Measurements from ENCODE around the gene TKTL1.
"Not testable (repeated sequence)": the region's sequence is repeated elsewhere in the genome, so short reads cannot be mapped to it uniquely, and the experiment has no call there.

TKTL1 gene

GRCh38 chrX:154327038-154327820 lies 31.6 kb downstream of the TKTL1 start:
- Histone ChIP-seq H3K9me3 (ENCODE audit: insufficient read depth, low read depth, low read length) (no peaks in the 10 kb centered on the region), H3K4me1 (ENCODE audit: insufficient read depth, low read length) (no peaks in the 10 kb centered on the region), H3K9ac (ENCODE audit: low read depth, low read length) (no peak overlapping the region), H3K27me3 (ENCODE audit: insufficient read depth, low read length) (no peaks in the 10 kb centered on the region), H3K36me3 (ENCODE audit: insufficient read depth, low read length) (no peaks in the 10 kb centered on the region), H3K4me3 (ENCODE audit: low read length) (no peak overlapping the region), H3K27ac (ENCODE audit: low read depth, low read length) (no peak overlapping the region)
- 87% methylated on average over 11 of the region's 11 CpGs for WGBS

GRCh38 chrX:154328646-154329045 lies 33.1 kb downstream of the TKTL1 start:
- Histone ChIP-seq H3K9ac (ENCODE audit: low read depth, low read length) (no peak overlapping the region), H3K9me3 (ENCODE audit: insufficient read depth, low read depth, low read length) (no peaks in the 10 kb centered on the region), H3K27me3 (ENCODE audit: insufficient read depth, low read length) (no peaks in the 10 kb centered on the region), H3K36me3 (ENCODE audit: insufficient read depth, low read length) (no peaks in the 10 kb centered on the region), H3K4me3 (ENCODE audit: low read length) (no peak overlapping the region), H3K27ac (ENCODE audit: low read depth, low read length) (no peak overlapping the region), H3K4me1 (ENCODE audit: insufficient read depth, low read length) (no peaks in the 10 kb centered on the region)
- 95% methylated on average over 5 of the region's 5 CpGs for WGBS

- Histone ChIP-seq H3K9ac (ENCODE audit: low read depth, low read length) (no peak overlapping the region), H3K9me3 (ENCODE audit: insufficient read depth, low read depth, low read length) (no peaks in the 10 kb centered on the region), H3K4me1 (ENCODE audit: insufficient read depth, low read length) (no peaks in the 10 kb centered on the region), H3K36me3 (ENCODE audit: insufficient read depth, low read length) (no peaks in the 10 kb centered on the region), H3K4me3 (ENCODE audit: low read length) (no peak overlapping the region), H3K27ac (ENCODE audit: low read depth, low read length) (no peak overlapping the region), H3K27me3 (ENCODE audit: insufficient read depth, low read length) (no peaks in the 10 kb centered on the region)
- WGBS, result 72% methylated on average over 10 of the region's 10 CpGs
Observed at GRCh38 chrX:154329294-154329693, 33.7 kb downstream of the TKTL1 start.

GRCh38 chrX:154332561-154332960 lies 37.0 kb downstream of the TKTL1 start:
- Histone ChIP-seq H3K4me3 (ENCODE audit: low read length) (no peak overlapping the region), H3K27me3 (ENCODE audit: insufficient read depth, low read length) (no peaks in the 10 kb centered on the region), H3K27ac (ENCODE audit: low read depth, low read length) (no peak overlapping the region), H3K9me3 (ENCODE audit: insufficient read depth, low read depth, low read length) (no peaks in the 10 kb centered on the region), H3K9ac (ENCODE audit: low read depth, low read length) (no peak overlapping the region), H3K4me1 (ENCODE audit: insufficient read depth, low read length) (no peaks in the 10 kb centered on the region), H3K36me3 (ENCODE audit: insufficient read depth, low read length) (no peaks in the 10 kb centered on the region)
- WGBS, result 94% methylated on average over 29 of the region's 29 CpGs

- Histone ChIP-seq H3K27ac (ENCODE audit: low read depth, low read length) (no peak overlapping the region), H3K9me3 (ENCODE audit: insufficient read depth, low read depth, low read length) (no peaks in the 10 kb centered on the region), H3K9ac (ENCODE audit: low read depth, low read length) (no peak overlapping the region), H3K4me3 (ENCODE audit: low read length) (no peak overlapping the region), H3K27me3 (ENCODE audit: insufficient read depth, low read length) (no peaks in the 10 kb centered on the region), H3K4me1 (ENCODE audit: insufficient read depth, low read length) (no peaks in the 10 kb centered on the region), H3K36me3 (ENCODE audit: insufficient read depth, low read length) (no peaks in the 10 kb centered on the region)
- 93% methylated on average over 9 of the region's 9 CpGs for WGBS
Observed at GRCh38 chrX:154333116-154333515, 37.5 kb downstream of the TKTL1 start.

GRCh38 chrX:154333837-154334271 lies 38.3 kb downstream of the TKTL1 start:
- no peaks in the 10 kb centered on the region for H3K36me3 ChIP-seq (ENCODE audit: insufficient read depth, low read length)
- no peaks in the 10 kb centered on the region for H3K27me3 ChIP-seq (ENCODE audit: insufficient read depth, low read length)
- 94% methylated on average over 6 of the region's 6 CpGs for WGBS
- H3K9ac ChIP-seq (ENCODE audit: low read depth, low read length), result no peak overlapping the region
- no peak overlapping the region for H3K4me3 ChIP-seq (ENCODE audit: low read length)
- H3K4me1 ChIP-seq (ENCODE audit: insufficient read depth, low read length), result no peaks in the 10 kb centered on the region
- H3K9me3 ChIP-seq (ENCODE audit: insufficient read depth, low read depth, low read length), result no peaks in the 10 kb centered on the region
- no peak overlapping the region for H3K27ac ChIP-seq (ENCODE audit: low read depth, low read length)

GRCh38 chrX:154334496-154334895 lies 38.9 kb downstream of the TKTL1 start:
- Histone ChIP-seq H3K9ac (ENCODE audit: low read depth, low read length) (no peak overlapping the region), H3K4me3 (ENCODE audit: low read length) (no peak overlapping the region), H3K4me1 (ENCODE audit: insufficient read depth, low read length) (no peaks in the 10 kb centered on the region), H3K27me3 (ENCODE audit: insufficient read depth, low read length) (no peaks in the 10 kb centered on the region), H3K27ac (ENCODE audit: low read depth, low read length) (no peak overlapping the region), H3K9me3 (ENCODE audit: insufficient read depth, low read depth, low read length) (no peaks in the 10 kb centered on the region), H3K36me3 (ENCODE audit: insufficient read depth, low read length) (no peaks in the 10 kb centered on the region)
- 73% methylated on average over 10 of the region's 10 CpGs for WGBS

GRCh38 chrX:154341399-154342298 lies 46.1 kb downstream of the TKTL1 start:
- H3K27me3 ChIP-seq (ENCODE audit: insufficient read depth, low read length); H3K4me3 ChIP-seq (ENCODE audit: low read length); H3K27ac ChIP-seq (ENCODE audit: low read depth, low read length); H3K9me3 ChIP-seq (ENCODE audit: insufficient read depth, low read depth, low read length); H3K36me3 ChIP-seq (ENCODE audit: insufficient read depth, low read length); H3K9ac ChIP-seq (ENCODE audit: low read depth, low read length); H3K4me1 ChIP-seq (ENCODE audit: insufficient read depth, low read length): not testable (repeated sequence)
- no CpG with 5 or more reads among the region's 115 CpGs for WGBS

- H3K4me1 ChIP-seq (ENCODE audit: insufficient read depth, low read length); H3K36me3 ChIP-seq (ENCODE audit: insufficient read depth, low read length); H3K27ac ChIP-seq (ENCODE audit: low read depth, low read length); H3K4me3 ChIP-seq (ENCODE audit: low read length); H3K27me3 ChIP-seq (ENCODE audit: insufficient read depth, low read length); H3K9me3 ChIP-seq (ENCODE audit: insufficient read depth, low read depth, low read length); H3K9ac ChIP-seq (ENCODE audit: low read depth, low read length): not testable (repeated sequence)
- no CpG with 5 or more reads among the region's 16 CpGs for whole genome bisulfite sequencing
Observed at GRCh38 chrX:154343063-154343462, 47.5 kb downstream of the TKTL1 start.

GRCh38 chrX:154343620-154344019 lies 48.0 kb downstream of the TKTL1 start:
- WGBS, result no CpG with 5 or more reads among the region's 20 CpGs
- not testable (repeated sequence) for H3K27me3 ChIP-seq (ENCODE audit: insufficient read depth, low read length); H3K9ac ChIP-seq (ENCODE audit: low read depth, low read length); H3K36me3 ChIP-seq (ENCODE audit: insufficient read depth, low read length); H3K4me3 ChIP-seq (ENCODE audit: low read length); H3K9me3 ChIP-seq (ENCODE audit: insufficient read depth, low read depth, low read length); H3K4me1 ChIP-seq (ENCODE audit: insufficient read depth, low read length); H3K27ac ChIP-seq (ENCODE audit: low read depth, low read length)

- Histone ChIP-seq H3K9ac (ENCODE audit: low read depth, low read length) (no peak overlapping the region), H3K27me3 (ENCODE audit: insufficient read depth, low read length) (no peaks in the 10 kb centered on the region), H3K27ac (ENCODE audit: low read depth, low read length) (no peak overlapping the region; the same call in 1 of the 2 replicates), H3K36me3 (ENCODE audit: insufficient read depth, low read length) (peaks cover 50% of the 10 kb centered on the region), H3K9me3 (ENCODE audit: insufficient read depth, low read depth, low read length) (no peaks in the 10 kb centered on the region), H3K4me3 (ENCODE audit: low read length) (no peak overlapping the region), H3K4me1 (ENCODE audit: insufficient read depth, low read length) (no peaks in the 10 kb centered on the region)
- 83% methylated on average over 6 of the region's 7 CpGs for WGBS
Observed at GRCh38 chrX:154348114-154348531, 52.5 kb downstream of the TKTL1 start.
